Erythroblast (primary cell): ENCODE results near the gene RERE.

Experiments
- GATA1 ChIP-seq: IDR thresholded peaks from 2 replicates; pipeline ENCODE4 v1.6.1; 2011; ENCODE audit warnings: low read depth, mild to moderate bottlenecking, control low read depth, low read length, moderate library complexity
- POLR2A ChIP-seq: IDR thresholded peaks from 2 replicates; pipeline ENCODE4 v1.6.1; 2011; ENCODE audit warnings: mild to moderate bottlenecking, low read length

DNA sequence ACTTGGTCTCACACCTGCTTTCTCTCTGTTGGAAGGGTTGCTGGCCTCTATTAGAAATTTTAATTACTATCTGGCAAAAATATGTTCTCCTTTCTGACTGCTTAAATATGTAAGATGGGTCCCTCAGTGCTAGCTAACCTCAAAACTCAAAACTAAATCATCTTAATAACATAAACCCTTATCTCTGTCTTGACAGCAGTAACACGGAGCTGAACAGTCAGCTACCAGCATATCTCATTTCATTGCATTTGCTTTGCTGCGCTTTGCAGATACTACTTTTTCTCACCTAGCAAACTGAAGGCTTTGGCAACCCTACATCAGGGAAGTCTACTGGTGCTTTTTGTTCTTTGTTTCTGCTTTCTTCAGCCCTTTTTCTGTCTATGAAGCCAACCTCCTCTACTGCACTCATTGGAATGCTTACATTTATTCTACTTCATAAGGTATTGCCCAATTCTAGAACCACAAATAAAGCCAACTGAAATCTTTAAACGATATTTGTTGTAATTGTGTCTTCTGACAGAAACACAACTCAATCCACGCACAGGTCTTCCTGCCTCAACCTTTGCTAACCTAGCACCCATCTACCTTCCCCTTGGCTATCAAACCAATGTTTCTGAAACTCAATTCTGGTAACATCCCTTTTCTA is 95.6 kb downstream of the RERE start:
- TF ChIP-seq POLR2A (no peak), GATA1 (no peak)
